HepG2 (cell line): ENCODE data around the gene BTF3L4. TPM values are rescaled to one million over a fixed set of nuclear protein-coding genes. Genes with fewer than 3 reads are reported as not detected.

ENCODE experiments used
- AGO1 ChIP-seq: fragments of 200-400 bp; formaldehyde crosslinking; IDR thresholded peaks from 2 replicates; pipeline ENCODE4 v1.6.1; 2017; ENCODE audit warnings: mild to moderate bottlenecking, low read depth, low read length, moderate library complexity; ENCODE audit not compliant: poor library complexity, severe bottlenecking
- ATF4 ChIP-seq, 2 experiments: fragments of 450-650 bp in 1 of 2; sonication (generic) in 1 of 2; formaldehyde crosslinking; IDR thresholded peaks; 2 replicates each; pipeline versions ENCODE4 v1.5.0 to v1.8.0; 2020 to 2022; ENCODE audit warnings: mild to moderate bottlenecking in 1 of 2, missing genetic modification reagents in 1 of 2
- CEBPG ChIP-seq: IDR thresholded peaks from 2 replicates; pipeline ENCODE4 v1.6.1; 2016
- FOXO1 ChIP-seq: sonication (generic); formaldehyde crosslinking; IDR thresholded peaks from 2 replicates; pipeline ENCODE4 v1.4.0; 2020; ENCODE audit warnings: missing genetic modification reagents
- PAWR ChIP-seq: sonication (generic); formaldehyde crosslinking; IDR thresholded peaks from 2 replicates; pipeline ENCODE4 v1.4.0; 2020; ENCODE audit warnings: missing genetic modification reagents, mild to moderate bottlenecking, borderline replicate concordance
- THRA ChIP-seq: sonication (generic); formaldehyde crosslinking; IDR thresholded peaks from 2 replicates; pipeline ENCODE4 v1.4.0; 2020; ENCODE audit warnings: missing genetic modification reagents, borderline replicate concordance
- ZBTB1 ChIP-seq: sonication (generic); formaldehyde crosslinking; IDR thresholded peaks from 2 replicates; pipeline ENCODE4 v1.4.0; 2020; ENCODE audit warnings: missing genetic modification reagents, borderline replicate concordance
- ZEB1 ChIP-seq: IDR thresholded peaks from 2 replicates; pipeline ENCODE4 v1.6.1; 2012; ENCODE audit warnings: mild to moderate bottlenecking, low read depth, inconsistent platforms; ENCODE audit not compliant: insufficient replicate concordance
- ZNF20 ChIP-seq: sonication (generic); formaldehyde crosslinking; IDR thresholded peaks from 2 replicates; pipeline ENCODE4 v1.4.0; 2020; ENCODE audit warnings: mild to moderate bottlenecking, moderate library complexity, missing genetic modification reagents
- ZNF512B ChIP-seq: sonication (generic); formaldehyde crosslinking; IDR thresholded peaks from 2 replicates; pipeline ENCODE4 v1.5.1; 2020; ENCODE audit warnings: missing genetic modification reagents, mild to moderate bottlenecking, borderline replicate concordance
- ZNF709 ChIP-seq: sonication (generic); formaldehyde crosslinking; IDR thresholded peaks from 2 replicates; pipeline ENCODE4 v1.5.0; 2020; ENCODE audit warnings: mild to moderate bottlenecking, missing genetic modification reagents
- ZNF816 ChIP-seq: sonication (generic); formaldehyde crosslinking; IDR thresholded peaks from 2 replicates; pipeline ENCODE4 v1.8.0; 2022; ENCODE audit warnings: missing genetic modification reagents, mild to moderate bottlenecking, borderline replicate concordance
- ZSCAN31 ChIP-seq: sonication (generic); formaldehyde crosslinking; IDR thresholded peaks from 2 replicates; pipeline ENCODE4 v1.5.0; 2020; ENCODE audit warnings: low read depth, mild to moderate bottlenecking, missing genetic modification reagents
- polyA plus RNA-seq, 8 experiments: library from polyadenylated mRNA; depleted of rRNA in 3 of 8; stranded (reverse) in 7 of 8; unstranded in 1 of 8; fragments of >200 nt; fragmentation: Illumina TruSeq in 4 of 8; extraction: Trizol in 4 of 8; gene quantifications; 2 replicates each; pipeline versions ENCODE4 v1.2.1 to v1.2.3, GENCODE V29; 2011 to 2016; ENCODE audit warnings: low read depth in 4 of 8, missing spikeins in 1 of 8, mixed read lengths in 1 of 8; ENCODE audit not compliant: insufficient read depth in 1 of 8
- total RNA-seq, 5 experiments: library from RNA; depleted of rRNA; stranded (reverse); fragments of >200 nt; fragmentation: Illumina TruSeq; extraction: Trizol; gene quantifications; 2 replicates each; pipeline ENCODE4 v1.2.3, GENCODE V29; 2016; ENCODE audit warnings: low read depth in 1 of 5
- TF ChIP-seq, protein P1 (sequence below): sonication (generic); formaldehyde crosslinking; IDR thresholded peaks from 2 replicates; pipeline ENCODE4 v1.4.0; 2020; ENCODE audit warnings: missing genetic modification reagents, borderline replicate concordance
- TF ChIP-seq, protein P2 (sequence below): IDR thresholded peaks from 2 replicates; pipeline ENCODE4 v1.6.1; 2012; ENCODE audit warnings: low read length, improper control_type of control experiment

Gene BTF3L4
- total and polyA plus RNA-seq, 2 of the 13 experiments (the other 11 are each of a cell fraction or from before 2014, with no cell fraction given) = 59.0 to 74.3 TPM

- TF ChIP-seq, protein P1, sequence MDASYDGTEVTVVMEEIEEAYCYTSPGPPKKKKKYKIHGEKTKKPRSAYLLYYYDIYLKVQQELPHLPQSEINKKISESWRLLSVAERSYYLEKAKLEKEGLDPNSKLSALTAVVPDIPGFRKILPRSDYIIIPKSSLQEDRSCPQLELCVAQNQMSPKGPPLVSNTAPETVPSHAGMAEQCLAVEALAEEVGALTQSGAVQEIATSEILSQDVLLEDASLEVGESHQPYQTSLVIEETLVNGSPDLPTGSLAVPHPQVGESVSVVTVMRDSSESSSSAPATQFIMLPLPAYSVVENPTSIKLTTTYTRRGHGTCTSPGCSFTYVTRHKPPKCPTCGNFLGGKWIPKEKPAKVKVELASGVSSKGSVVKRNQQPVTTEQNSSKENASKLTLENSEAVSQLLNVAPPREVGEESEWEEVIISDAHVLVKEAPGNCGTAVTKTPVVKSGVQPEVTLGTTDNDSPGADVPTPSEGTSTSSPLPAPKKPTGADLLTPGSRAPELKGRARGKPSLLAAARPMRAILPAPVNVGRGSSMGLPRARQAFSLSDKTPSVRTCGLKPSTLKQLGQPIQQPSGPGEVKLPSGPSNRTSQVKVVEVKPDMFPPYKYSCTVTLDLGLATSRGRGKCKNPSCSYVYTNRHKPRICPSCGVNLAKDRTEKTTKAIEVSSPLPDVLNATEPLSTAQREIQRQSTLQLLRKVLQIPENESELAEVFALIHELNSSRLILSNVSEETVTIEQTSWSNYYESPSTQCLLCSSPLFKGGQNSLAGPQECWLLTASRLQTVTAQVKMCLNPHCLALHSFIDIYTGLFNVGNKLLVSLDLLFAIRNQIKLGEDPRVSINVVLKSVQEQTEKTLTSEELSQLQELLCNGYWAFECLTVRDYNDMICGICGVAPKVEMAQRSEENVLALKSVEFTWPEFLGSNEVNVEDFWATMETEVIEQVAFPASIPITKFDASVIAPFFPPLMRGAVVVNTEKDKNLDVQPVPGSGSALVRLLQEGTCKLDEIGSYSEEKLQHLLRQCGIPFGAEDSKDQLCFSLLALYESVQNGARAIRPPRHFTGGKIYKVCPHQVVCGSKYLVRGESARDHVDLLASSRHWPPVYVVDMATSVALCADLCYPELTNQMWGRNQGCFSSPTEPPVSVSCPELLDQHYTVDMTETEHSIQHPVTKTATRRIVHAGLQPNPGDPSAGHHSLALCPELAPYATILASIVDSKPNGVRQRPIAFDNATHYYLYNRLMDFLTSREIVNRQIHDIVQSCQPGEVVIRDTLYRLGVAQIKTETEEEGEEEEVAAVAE (CRISPR knock-in tag) = no peak
- TF ChIP-seq ZNF709 (CRISPR knock-in tag) (no peak), ZBTB1 (CRISPR knock-in tag) (no peak), AGO1 (no peak), PAWR (CRISPR knock-in tag) (no peak), ZEB1 (no peak), FOXO1 (peak; percentile 70; the same call in 1 of the 2 replicates), ZNF512B (CRISPR knock-in tag) (no peak), ATF4 (CRISPR knock-in tag; IDR thresholded peaks at IDR 0.05) (peak in 1 of 2 experiments; percentile 39; a peak in 1 of 4 replicates), CEBPG (CRISPR knock-in tag) (peak; percentile 54; the same call in 1 of the 2 replicates), ZSCAN31 (CRISPR knock-in tag) (no peak), THRA (CRISPR knock-in tag) (peak; percentile 63; the same call in 1 of the 2 replicates), ZNF20 (CRISPR knock-in tag) (no peak), ZNF816 (CRISPR knock-in tag) (no peak)
- TF ChIP-seq, protein P2, sequence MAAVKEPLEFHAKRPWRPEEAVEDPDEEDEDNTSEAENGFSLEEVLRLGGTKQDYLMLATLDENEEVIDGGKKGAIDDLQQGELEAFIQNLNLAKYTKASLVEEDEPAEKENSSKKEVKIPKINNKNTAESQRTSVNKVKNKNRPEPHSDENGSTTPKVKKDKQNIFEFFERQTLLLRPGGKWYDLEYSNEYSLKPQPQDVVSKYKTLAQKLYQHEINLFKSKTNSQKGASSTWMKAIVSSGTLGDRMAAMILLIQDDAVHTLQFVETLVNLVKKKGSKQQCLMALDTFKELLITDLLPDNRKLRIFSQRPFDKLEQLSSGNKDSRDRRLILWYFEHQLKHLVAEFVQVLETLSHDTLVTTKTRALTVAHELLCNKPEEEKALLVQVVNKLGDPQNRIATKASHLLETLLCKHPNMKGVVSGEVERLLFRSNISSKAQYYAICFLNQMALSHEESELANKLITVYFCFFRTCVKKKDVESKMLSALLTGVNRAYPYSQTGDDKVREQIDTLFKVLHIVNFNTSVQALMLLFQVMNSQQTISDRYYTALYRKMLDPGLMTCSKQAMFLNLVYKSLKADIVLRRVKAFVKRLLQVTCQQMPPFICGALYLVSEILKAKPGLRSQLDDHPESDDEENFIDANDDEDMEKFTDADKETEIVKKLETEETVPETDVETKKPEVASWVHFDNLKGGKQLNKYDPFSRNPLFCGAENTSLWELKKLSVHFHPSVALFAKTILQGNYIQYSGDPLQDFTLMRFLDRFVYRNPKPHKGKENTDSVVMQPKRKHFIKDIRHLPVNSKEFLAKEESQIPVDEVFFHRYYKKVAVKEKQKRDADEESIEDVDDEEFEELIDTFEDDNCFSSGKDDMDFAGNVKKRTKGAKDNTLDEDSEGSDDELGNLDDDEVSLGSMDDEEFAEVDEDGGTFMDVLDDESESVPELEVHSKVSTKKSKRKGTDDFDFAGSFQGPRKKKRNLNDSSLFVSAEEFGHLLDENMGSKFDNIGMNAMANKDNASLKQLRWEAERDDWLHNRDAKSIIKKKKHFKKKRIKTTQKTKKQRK = no peak
These were observed 42.2 kb downstream of the BTF3L4 start (continued) for GRCh38 chr1:52098139-52098871.
